PC-3 (cell line): ENCODE results near the gene CREBRF. TPM values are rescaled to one million over a fixed set of nuclear protein-coding genes. Genes with fewer than 3 reads are reported as not detected.

Source experiments
- total RNA-seq: library from RNA; depleted of rRNA; stranded (reverse); fragments of >200 nt; gene quantifications from 2 replicates; pipeline ENCODE4 v1.2.3, GENCODE V29; 2014; rRNA removed

Gene CREBRF
- total RNA-seq, 1 experiment from 2014 or later = 4.9 TPM

Other genes with a start within 250 kb of the CREBRF start
- 124 and 148 TPM in 2 replicates for gene ERGIC1, start 222.1 kb upstream of the CREBRF start, total RNA-seq
- 73.9 and 93.1 TPM in 2 replicates for gene RPL26L1, start 96.9 kb upstream of the CREBRF start, total RNA-seq
- 154 and 162 TPM in 2 replicates for gene ATP6V0E1, start 72.6 kb upstream of the CREBRF start, total RNA-seq
- gene BNIP1, start 88.2 kb downstream of the CREBRF start, total RNA-seq = 17.0 and 21.5 TPM in 2 replicates
- gene NKX2-5, start 178.9 kb downstream of the CREBRF start, total RNA-seq = not detected in 2 replicates